Smooth muscle cell (in vitro differentiated cells): ENCODE data around the gene TEDC1. TPM values are rescaled to one million over a fixed set of nuclear protein-coding genes. Genes with fewer than 3 reads are reported as not detected.

ENCODE experiments used
- DNase-seq: peaks from one replicate; lab custom pipeline; 2025; ENCODE audit not compliant: unreplicated experiment; lab: John Stamatoyannopoulos, UW
- H2AFZ ChIP-seq: fragments of 200-600 bp; sonication (generic); 2 replicates; pipeline ENCODE4 v1.6.0; 2016; ENCODE audit warnings: antibody characterized with exemption, low read depth, mild to moderate bottlenecking
- H3F3A ChIP-seq: fragments of 200-600 bp; sonication (generic); 2 replicates; pipeline ENCODE4 v1.6.0; 2017; ENCODE audit warnings: antibody characterized with exemption, low read depth
- H3K27ac ChIP-seq: fragments of 200-600 bp; sonication (generic); 2 replicates; pipeline ENCODE4 v1.5.1; 2016; ENCODE audit warnings: low read depth, mild to moderate bottlenecking
- H3K27me3 ChIP-seq: fragments of 200-600 bp; sonication (generic); 2 replicates; pipeline ENCODE4 v1.6.1; 2016; ENCODE audit warnings: low read depth, mild to moderate bottlenecking
- H3K36me3 ChIP-seq: fragments of 200-600 bp; sonication (generic); 2 replicates; pipeline ENCODE4 v1.5.1; 2016; ENCODE audit warnings: low read depth
- H3K4me1 ChIP-seq: fragments of 200-600 bp; sonication (generic); 2 replicates; pipeline ENCODE4 v1.5.1; 2016; ENCODE audit warnings: low read depth
- H3K4me2 ChIP-seq: fragments of 200-600 bp; sonication (generic); 2 replicates; pipeline ENCODE4 v1.6.0; 2016; ENCODE audit warnings: mild to moderate bottlenecking
- H3K4me3 ChIP-seq: fragments of 200-600 bp; sonication (generic); 2 replicates; pipeline ENCODE4 v1.5.1; 2016; ENCODE audit warnings: mild to moderate bottlenecking
- H3K79me2 ChIP-seq: fragments of 200-600 bp; sonication (generic); 2 replicates; pipeline ENCODE4 v1.6.0; 2016; ENCODE audit warnings: low read depth, mild to moderate bottlenecking
- H3K9ac ChIP-seq: fragments of 200-600 bp; sonication (generic); 2 replicates; pipeline ENCODE4 v1.6.0; 2016; ENCODE audit warnings: low read depth
- H3K9me3 ChIP-seq: fragments of 200-600 bp; sonication (generic); replicated peaks from 2 replicates; pipeline ENCODE4 v1.5.1; 2016; ENCODE audit warnings: low read depth
- H4K20me1 ChIP-seq: fragments of 200-600 bp; sonication (generic); 2 replicates; pipeline ENCODE4 v1.6.0; 2016; ENCODE audit warnings: low read depth
- CTCF ChIP-seq: fragments of 200-600 bp; sonication (generic); IDR thresholded peaks from 2 replicates; pipeline ENCODE4 v1.5.1; 2017; ENCODE audit warnings: borderline replicate concordance, mild to moderate bottlenecking, antibody characterized with exemption; ENCODE audit not compliant: insufficient read depth, poor library complexity, severe bottlenecking
- WGBS: methylation state at CpG from one replicate; pipeline ENCODE4 v1.1.7; 2016; ENCODE audit warnings: low lambda C conversion rate; 5-methylcytosine and 5-hydroxymethylcytosine counted together
- polyA plus RNA-seq: library from polyadenylated mRNA; unstranded; fragments of >200 nt; fragmentation: Nextera tagmentation; extraction: Ambion mirVana; gene quantifications from 2 replicates; pipeline ENCODE4 v1.2.1, GENCODE V29; 2016
- total RNA-seq: library from RNA; depleted of rRNA; stranded (reverse); fragments of >200 nt; gene quantifications from 2 replicates; pipeline ENCODE4 v1.2.3, GENCODE V29; 2014

The TEDC1 gene
- total and polyA plus RNA-seq, 2 experiments from 2014 or later = 3.8 to 8.2 TPM

DNA sequence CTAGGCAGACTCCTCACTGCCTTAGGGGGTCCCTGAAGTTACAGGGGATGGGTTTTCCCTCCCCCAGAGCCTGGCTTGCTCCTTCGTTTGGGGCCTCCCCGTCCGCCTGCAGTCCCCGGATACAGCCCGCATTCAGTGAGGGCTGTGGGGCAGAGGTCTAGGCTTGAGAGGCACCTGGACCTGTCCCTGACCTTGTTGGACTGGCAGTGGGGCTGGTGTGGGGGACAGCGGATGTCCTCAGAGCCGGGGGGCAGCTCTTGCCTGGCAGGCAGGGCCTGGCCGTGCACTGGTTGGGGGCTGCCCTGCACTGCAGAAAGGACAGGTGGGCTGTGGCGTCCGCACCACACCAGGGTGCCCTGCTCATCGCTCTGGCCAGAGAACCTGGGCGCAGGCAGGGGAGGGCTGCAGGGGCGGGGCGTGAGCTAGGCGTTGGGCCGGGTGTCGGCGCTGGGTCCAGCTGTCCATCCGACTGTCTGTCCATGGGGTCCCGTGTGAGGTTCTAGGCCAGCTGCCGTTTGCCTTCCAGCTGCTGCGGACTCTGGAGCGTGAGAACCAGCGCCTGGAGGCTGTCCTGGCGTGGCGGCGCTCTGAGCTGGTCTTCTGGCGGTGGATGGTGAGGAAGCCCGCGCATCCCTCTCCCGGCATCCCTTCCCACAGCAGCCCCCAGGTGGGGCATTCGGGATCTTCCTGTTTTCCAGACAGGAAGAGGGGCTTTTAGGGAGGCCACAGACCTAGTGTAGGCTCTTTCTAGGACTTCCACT lies 6.0 kb downstream of the TEDC1 start:
- Histone ChIP-seq H2AFZ (no peak overlapping the region), H3K4me3 (no peak overlapping the region), H4K20me1 (no peaks in the 10 kb centered on the region), H3K36me3 (no peaks in the 10 kb centered on the region), H3K27me3 (no peaks in the 10 kb centered on the region), H3K4me2 (no peak overlapping the region), H3K9me3 (no peaks in the 10 kb centered on the region), H3K79me2 (no peaks in the 10 kb centered on the region), H3F3A (no peaks in the 10 kb centered on the region), H3K9ac (no peak overlapping the region), H3K4me1 (no peaks in the 10 kb centered on the region), H3K27ac (no peak overlapping the region)
- DNase-seq = no peak
- 96% methylated on average over 31 of the region's 32 CpGs for WGBS
- no peak for TF ChIP-seq CTCF

GRCh38 chr14:105497671-105498429 lies 6.8 kb downstream of the TEDC1 start:
- Histone ChIP-seq H3K4me1 (no peaks in the 10 kb centered on the region), H3K36me3 (no peaks in the 10 kb centered on the region), H4K20me1 (no peaks in the 10 kb centered on the region), H3K4me2 (no peak overlapping the region), H3K27ac (no peak overlapping the region), H3K9ac (no peak overlapping the region), H2AFZ (no peak overlapping the region), H3K9me3 (no peaks in the 10 kb centered on the region), H3K79me2 (no peaks in the 10 kb centered on the region), H3F3A (no peaks in the 10 kb centered on the region), H3K4me3 (no peak overlapping the region), H3K27me3 (no peaks in the 10 kb centered on the region)
- 89% methylated on average over 31 of the region's 31 CpGs for WGBS
- DNase-seq = no peak
- TF ChIP-seq CTCF = no peak

GRCh38 chr14:105498430-105499255 lies 7.6 kb downstream of the TEDC1 start:
- no peak overlapping the region for H3K4me3 ChIP-seq
- H3F3A ChIP-seq = no peaks in the 10 kb centered on the region
- no peak overlapping the region for H3K27ac ChIP-seq
- no peak overlapping the region for H2AFZ ChIP-seq
- TF ChIP-seq CTCF = no peak
- H3K9me3 ChIP-seq = no peaks in the 10 kb centered on the region
- no peak overlapping the region for H3K4me2 ChIP-seq
- WGBS = 86% methylated on average over 34 of the region's 36 CpGs
- H3K27me3 ChIP-seq = no peaks in the 10 kb centered on the region
- H3K36me3 ChIP-seq = no peaks in the 10 kb centered on the region
- no peaks in the 10 kb centered on the region for H4K20me1 ChIP-seq
- H3K79me2 ChIP-seq = no peaks in the 10 kb centered on the region
- no peak overlapping the region for H3K9ac ChIP-seq
- DNase-seq = no peak
- H3K4me1 ChIP-seq = no peaks in the 10 kb centered on the region
